Measurements from ENCODE around the gene FILIP1.

- TF ChIP-seq CTCF (IDR thresholded peaks at IDR 0.05; ENCODE audit: control extremely low read depth in 1 of 3, insufficient read depth in 1 of 3, low read depth in 1 of 3, low read length in 3 of 3) (no peak), RFX5 (IDR thresholded peaks at IDR 0.05; ENCODE audit: borderline replicate concordance, low read depth, low read length) (no peak), JUN (IDR thresholded peaks at IDR 0.05; ENCODE audit: low read depth, low read length) (no peak), TCF12 (IDR thresholded peaks at IDR 0.05; ENCODE audit: low read depth, low read length) (no peak), SP1 (IDR thresholded peaks at IDR 0.05; ENCODE audit: low read depth, low read length) (no peak), EZH2 (IDR thresholded peaks at IDR 0.05; ENCODE audit: low read depth, low read length, severe bottlenecking) (no peak), CEBPB (IDR thresholded peaks at IDR 0.05; ENCODE audit: low read depth, low read length) (no peak), CHD1 (IDR thresholded peaks at IDR 0.05; ENCODE audit: low read depth, low read length) (no peak), E2F6 (IDR thresholded peaks at IDR 0.05) (no peak), MAFK (IDR thresholded peaks at IDR 0.05; ENCODE audit: low read depth, low read length) (no peak)
Measured at GRCh38 chr6:75307364-75308004, 186.1 kb downstream of the FILIP1 start.

Measured in H1 (cell line).